ENCODE measurements around the gene PTGFRN.

Gene PTGFRN

DNA sequence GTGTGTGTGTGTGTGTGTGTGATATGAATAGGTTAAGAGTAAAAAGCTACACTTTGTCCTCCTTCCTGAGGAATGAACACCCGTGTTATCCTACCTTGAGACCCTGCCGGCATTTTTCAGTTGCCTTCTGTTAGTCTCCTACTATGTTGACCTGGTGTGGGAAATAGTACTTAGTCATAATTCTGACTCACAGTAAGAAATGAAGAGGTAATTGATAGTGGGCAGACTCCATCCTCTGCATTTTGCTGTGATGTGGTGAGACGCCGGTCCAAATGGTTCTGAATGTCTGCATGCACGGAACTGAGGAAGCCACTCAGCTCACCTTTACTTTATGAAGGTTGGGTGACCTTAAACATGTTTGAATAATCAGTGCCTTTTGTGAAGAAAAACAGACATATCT, 104.5 kb downstream of the PTGFRN start:
- TF ChIP-seq, protein P1, sequence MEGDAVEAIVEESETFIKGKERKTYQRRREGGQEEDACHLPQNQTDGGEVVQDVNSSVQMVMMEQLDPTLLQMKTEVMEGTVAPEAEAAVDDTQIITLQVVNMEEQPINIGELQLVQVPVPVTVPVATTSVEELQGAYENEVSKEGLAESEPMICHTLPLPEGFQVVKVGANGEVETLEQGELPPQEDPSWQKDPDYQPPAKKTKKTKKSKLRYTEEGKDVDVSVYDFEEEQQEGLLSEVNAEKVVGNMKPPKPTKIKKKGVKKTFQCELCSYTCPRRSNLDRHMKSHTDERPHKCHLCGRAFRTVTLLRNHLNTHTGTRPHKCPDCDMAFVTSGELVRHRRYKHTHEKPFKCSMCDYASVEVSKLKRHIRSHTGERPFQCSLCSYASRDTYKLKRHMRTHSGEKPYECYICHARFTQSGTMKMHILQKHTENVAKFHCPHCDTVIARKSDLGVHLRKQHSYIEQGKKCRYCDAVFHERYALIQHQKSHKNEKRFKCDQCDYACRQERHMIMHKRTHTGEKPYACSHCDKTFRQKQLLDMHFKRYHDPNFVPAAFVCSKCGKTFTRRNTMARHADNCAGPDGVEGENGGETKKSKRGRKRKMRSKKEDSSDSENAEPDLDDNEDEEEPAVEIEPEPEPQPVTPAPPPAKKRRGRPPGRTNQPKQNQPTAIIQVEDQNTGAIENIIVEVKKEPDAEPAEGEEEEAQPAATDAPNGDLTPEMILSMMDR (IDR thresholded peaks at IDR 0.05; ENCODE audit: low read length): no peak
- TF ChIP-seq EZH2phosphoT487 (IDR thresholded peaks at IDR 0.05; ENCODE audit: low read length) (no peak), EZH2 (optimal IDR thresholded peaks at IDR 0.05; ENCODE audit: low read depth, low read length) (no peak)

DNA sequence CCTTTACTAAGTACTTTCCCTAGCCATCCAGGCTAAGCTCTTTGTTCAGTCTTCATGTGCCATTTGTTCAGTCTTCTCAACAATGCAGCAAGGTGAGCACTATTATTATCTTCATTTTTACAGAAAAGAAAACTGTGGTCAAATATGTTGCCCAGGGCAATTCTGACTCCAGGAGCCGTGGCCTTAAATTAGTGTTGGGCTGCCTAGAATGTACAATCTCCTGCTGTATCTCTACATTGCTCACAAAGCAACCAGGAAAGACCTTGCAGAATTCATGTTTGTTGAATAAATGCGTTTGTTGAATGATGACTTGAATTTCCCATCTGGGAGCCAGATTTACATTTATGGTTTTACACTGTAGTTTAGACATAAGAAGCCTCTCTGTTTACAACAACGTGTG, 106.0 kb downstream of the PTGFRN start:
- H3K9ac ChIP-seq (ENCODE audit: low read length): no peak overlapping the region
- no peak overlapping the region for H3K27ac ChIP-seq (ENCODE audit: low read length)
- H3F3A ChIP-seq (ENCODE audit: insufficient read depth, low read length): no peaks in the 10 kb centered on the region
- no peaks in the 10 kb centered on the region for H3K36me3 ChIP-seq (replicated peaks; ENCODE audit: insufficient read depth, low read length)
- no peak for DNase-seq
- H2AFZ ChIP-seq (ENCODE audit: low read length): no peak overlapping the region
- no peaks in the 10 kb centered on the region for H3K79me2 ChIP-seq (ENCODE audit: low read length)
- no peaks in the 10 kb centered on the region for H3K27me3 ChIP-seq (replicated peaks; ENCODE audit: insufficient read depth, low read length)
- H3K9me3 ChIP-seq (replicated peaks; ENCODE audit: insufficient read depth, low read length): no peaks in the 10 kb centered on the region
- no peak overlapping the region for H3K4me3 ChIP-seq (ENCODE audit: low read length)
- H3K4me1 ChIP-seq (ENCODE audit: low read length): no peaks in the 10 kb centered on the region
- no peak overlapping the region for H3K4me2 ChIP-seq (ENCODE audit: low read depth, low read length)
- TF ChIP-seq EZH2 (optimal IDR thresholded peaks at IDR 0.05; ENCODE audit: low read depth, low read length): no peak
- TF ChIP-seq EZH2phosphoT487 (IDR thresholded peaks at IDR 0.05; ENCODE audit: low read length): no peak
- TF ChIP-seq, protein P1 (IDR thresholded peaks at IDR 0.05; ENCODE audit: low read length): no peak
- H3K9me2 ChIP-seq (replicated peaks; ENCODE audit: insufficient read depth, low read length): no peaks in the 10 kb centered on the region
- no peaks in the 10 kb centered on the region for H4K20me1 ChIP-seq (ENCODE audit: insufficient read depth, low read length)

More for the DNA sequence above, 104.5 kb downstream of the PTGFRN start:
- no peaks in the 10 kb centered on the region for H3K9me3 ChIP-seq (replicated peaks; ENCODE audit: insufficient read depth, low read length)
- no peak overlapping the region for H2AFZ ChIP-seq (ENCODE audit: low read length)
- no peaks in the 10 kb centered on the region for H3K36me3 ChIP-seq (replicated peaks; ENCODE audit: insufficient read depth, low read length)
- H3K9me2 ChIP-seq (replicated peaks; ENCODE audit: insufficient read depth, low read length): no peaks in the 10 kb centered on the region
- no peaks in the 10 kb centered on the region for H3K79me2 ChIP-seq (ENCODE audit: low read length)
- no peaks in the 10 kb centered on the region for H3F3A ChIP-seq (ENCODE audit: insufficient read depth, low read length)
- no peak for DNase-seq
- no peak overlapping the region for H3K4me3 ChIP-seq (ENCODE audit: low read length)
- H3K27ac ChIP-seq (ENCODE audit: low read length): no peak overlapping the region
- no peak overlapping the region for H3K9ac ChIP-seq (ENCODE audit: low read length)
- H4K20me1 ChIP-seq (ENCODE audit: insufficient read depth, low read length): no peaks in the 10 kb centered on the region
- H3K4me2 ChIP-seq (ENCODE audit: low read depth, low read length): no peak overlapping the region
- H3K4me1 ChIP-seq (ENCODE audit: low read length): no peaks in the 10 kb centered on the region
- no peaks in the 10 kb centered on the region for H3K27me3 ChIP-seq (replicated peaks; ENCODE audit: insufficient read depth, low read length)

DNA sequence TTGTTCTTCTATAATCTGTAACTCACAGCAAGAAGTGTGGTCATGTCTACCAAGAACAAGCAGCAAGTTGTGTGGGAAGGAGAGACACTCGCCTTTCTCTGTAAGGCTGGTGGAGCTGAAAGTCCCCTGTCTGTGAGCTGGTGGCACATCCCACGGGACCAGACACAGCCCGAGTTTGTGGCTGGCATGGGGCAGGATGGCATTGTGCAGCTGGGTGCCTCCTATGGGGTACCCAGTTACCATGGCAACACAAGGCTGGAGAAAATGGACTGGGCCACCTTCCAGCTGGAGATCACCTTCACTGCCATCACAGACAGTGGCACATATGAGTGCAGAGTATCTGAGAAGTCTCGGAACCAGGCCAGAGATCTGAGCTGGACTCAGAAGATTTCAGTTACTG, 107.3 kb downstream of the PTGFRN start:
- H2AFZ ChIP-seq (ENCODE audit: low read length): no peak overlapping the region
- H4K20me1 ChIP-seq (ENCODE audit: insufficient read depth, low read length): no peaks in the 10 kb centered on the region
- no peak overlapping the region for H3K9ac ChIP-seq (ENCODE audit: low read length)
- H3K9me2 ChIP-seq (replicated peaks; ENCODE audit: insufficient read depth, low read length): no peaks in the 10 kb centered on the region
- no peak for TF ChIP-seq EZH2phosphoT487 (IDR thresholded peaks at IDR 0.05; ENCODE audit: low read length)
- no peak for TF ChIP-seq EZH2 (optimal IDR thresholded peaks at IDR 0.05; ENCODE audit: low read depth, low read length)
- TF ChIP-seq, protein P1 (IDR thresholded peaks at IDR 0.05; ENCODE audit: low read length): no peak
- no peaks in the 10 kb centered on the region for H3K9me3 ChIP-seq (replicated peaks; ENCODE audit: insufficient read depth, low read length)
- no peaks in the 10 kb centered on the region for H3K79me2 ChIP-seq (ENCODE audit: low read length)
- no peaks in the 10 kb centered on the region for H3K27me3 ChIP-seq (replicated peaks; ENCODE audit: insufficient read depth, low read length)
- no peak for DNase-seq
- H3K27ac ChIP-seq (ENCODE audit: low read length): no peak overlapping the region
- no peak overlapping the region for H3K4me2 ChIP-seq (ENCODE audit: low read depth, low read length)
- H3K4me3 ChIP-seq (ENCODE audit: low read length): no peak overlapping the region
- no peaks in the 10 kb centered on the region for H3F3A ChIP-seq (ENCODE audit: insufficient read depth, low read length)
- no peaks in the 10 kb centered on the region for H3K36me3 ChIP-seq (replicated peaks; ENCODE audit: insufficient read depth, low read length)
- no peaks in the 10 kb centered on the region for H3K4me1 ChIP-seq (ENCODE audit: low read length)
